Measurements from ENCODE around the gene GAS7. TPM values are rescaled to one million over a fixed set of nuclear protein-coding genes. Genes with fewer than 3 reads are reported as not detected.

The GAS7 gene
- total RNA-seq, 4 donors from 2014 or later, result 62.6 to 122 (median 77.0) TPM

GRCh38 chr17:10186771-10187410 lies 11.5 kb downstream of the GAS7 start:
- ATAC-seq, result no peak
- Histone ChIP-seq H3K36me3 (no peaks in the 10 kb centered on the region), H3K27ac (no peak overlapping the region), H3K27me3 (no peaks in the 10 kb centered on the region), H3K9me3 (no peaks in the 10 kb centered on the region), H3K4me3 (no peak overlapping the region), H3K4me1 (no peaks in the 10 kb centered on the region)
- TF ChIP-seq POLR2A (IDR thresholded peaks at IDR 0.05), result no peak
- TF ChIP-seq POLR2AphosphoS5 (IDR thresholded peaks at IDR 0.05), result no peak
- TF ChIP-seq, protein P1, sequence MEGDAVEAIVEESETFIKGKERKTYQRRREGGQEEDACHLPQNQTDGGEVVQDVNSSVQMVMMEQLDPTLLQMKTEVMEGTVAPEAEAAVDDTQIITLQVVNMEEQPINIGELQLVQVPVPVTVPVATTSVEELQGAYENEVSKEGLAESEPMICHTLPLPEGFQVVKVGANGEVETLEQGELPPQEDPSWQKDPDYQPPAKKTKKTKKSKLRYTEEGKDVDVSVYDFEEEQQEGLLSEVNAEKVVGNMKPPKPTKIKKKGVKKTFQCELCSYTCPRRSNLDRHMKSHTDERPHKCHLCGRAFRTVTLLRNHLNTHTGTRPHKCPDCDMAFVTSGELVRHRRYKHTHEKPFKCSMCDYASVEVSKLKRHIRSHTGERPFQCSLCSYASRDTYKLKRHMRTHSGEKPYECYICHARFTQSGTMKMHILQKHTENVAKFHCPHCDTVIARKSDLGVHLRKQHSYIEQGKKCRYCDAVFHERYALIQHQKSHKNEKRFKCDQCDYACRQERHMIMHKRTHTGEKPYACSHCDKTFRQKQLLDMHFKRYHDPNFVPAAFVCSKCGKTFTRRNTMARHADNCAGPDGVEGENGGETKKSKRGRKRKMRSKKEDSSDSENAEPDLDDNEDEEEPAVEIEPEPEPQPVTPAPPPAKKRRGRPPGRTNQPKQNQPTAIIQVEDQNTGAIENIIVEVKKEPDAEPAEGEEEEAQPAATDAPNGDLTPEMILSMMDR (IDR thresholded peaks at IDR 0.05), result no peak
- no peak for TF ChIP-seq EP300 (IDR thresholded peaks at IDR 0.05)
- 77 to 83% methylated on average over 1 to 3 of the region's 7 CpGs for WGBS, 2 donors (ENCODE audit: low coverage in 1 of 2)

DNA sequence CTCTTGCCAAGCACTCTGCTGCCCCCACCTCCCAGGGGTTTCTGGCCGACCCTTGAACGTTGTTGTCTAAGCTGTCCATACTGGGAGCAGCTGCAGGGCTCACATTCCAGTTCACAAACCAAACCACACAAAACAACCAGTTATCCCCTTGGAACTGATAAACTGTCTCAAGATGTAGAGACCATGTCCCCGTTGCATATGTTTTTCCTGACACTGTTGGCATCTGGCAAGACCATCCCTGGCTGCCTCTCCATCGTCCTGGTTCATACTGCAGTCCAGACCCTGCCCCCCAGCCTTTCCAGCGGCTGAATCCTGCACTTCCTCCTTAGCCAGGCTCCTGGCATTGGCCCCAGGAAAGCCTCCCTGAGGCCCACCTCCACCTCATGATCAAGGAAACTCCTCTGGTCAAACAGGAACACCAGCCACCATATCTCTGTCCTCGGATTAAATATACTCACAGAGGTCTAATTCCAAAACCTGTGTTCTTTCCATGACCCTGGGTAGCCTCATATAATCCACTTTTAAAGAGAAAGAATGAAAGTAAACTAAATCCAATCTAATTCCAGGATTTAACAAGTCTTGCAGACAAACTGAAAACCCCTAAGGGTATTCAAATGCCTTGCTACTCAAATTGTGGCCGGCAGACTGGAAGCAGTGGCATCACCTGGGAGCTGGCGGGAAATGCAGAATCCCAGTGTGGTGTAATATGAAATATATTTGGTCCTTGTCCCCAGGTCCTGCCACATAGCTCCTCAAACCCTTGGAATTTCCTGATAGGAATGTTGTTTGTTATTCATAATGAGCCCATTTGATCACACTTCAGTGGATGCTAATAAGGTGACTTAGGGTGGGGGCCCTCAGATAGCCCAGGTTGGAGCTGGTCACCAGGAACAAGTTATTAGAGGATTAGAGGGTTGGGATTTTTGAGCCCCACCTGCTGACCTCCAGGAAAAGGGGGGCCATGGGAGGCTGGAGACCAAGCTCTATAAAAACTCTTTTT lies 14.2 kb downstream of the GAS7 start:
- H3K27me3 ChIP-seq, result no peaks in the 10 kb centered on the region
- H3K9me3 ChIP-seq, result no peaks in the 10 kb centered on the region
- ATAC-seq, result no peak
- H3K4me3 ChIP-seq, result no peak overlapping the region
- TF ChIP-seq, protein P1 (IDR thresholded peaks at IDR 0.05), result no peak
- TF ChIP-seq EP300 (IDR thresholded peaks at IDR 0.05), result no peak
- no peak for TF ChIP-seq POLR2A (IDR thresholded peaks at IDR 0.05)
- no peaks in the 10 kb centered on the region for H3K36me3 ChIP-seq
- 70 to 81% methylated on average over 3 of the region's 8 CpGs for WGBS, 2 donors (ENCODE audit: low coverage in 1 of 2)
- H3K27ac ChIP-seq, result no peak overlapping the region
- H3K4me1 ChIP-seq, result no peaks in the 10 kb centered on the region

DNA sequence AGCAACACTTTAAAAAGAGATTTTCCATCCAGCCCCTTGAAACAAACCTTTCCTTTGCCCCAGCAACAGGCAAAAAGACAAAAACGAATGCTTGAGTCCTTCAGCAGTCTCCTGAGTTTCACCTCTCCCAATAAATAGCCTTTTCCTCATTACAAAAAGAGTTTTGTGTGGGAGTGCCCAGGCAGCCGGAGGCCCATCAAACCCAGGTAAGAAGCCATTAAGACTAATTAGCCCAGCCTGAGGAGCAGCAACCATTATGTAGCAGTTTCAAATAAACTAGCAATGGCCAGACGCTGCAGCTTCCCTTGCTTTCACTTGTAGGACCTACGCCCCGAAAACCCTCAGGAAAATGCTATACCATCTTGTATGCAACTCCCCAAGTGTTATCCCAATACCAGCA lies 15.6 kb downstream of the GAS7 start:
- 81 to 83% methylated on average over 2 to 4 of the region's 5 CpGs for WGBS, 2 donors (ENCODE audit: low coverage in 1 of 2)
- TF ChIP-seq POLR2A (IDR thresholded peaks at IDR 0.05) (no peak), EP300 (IDR thresholded peaks at IDR 0.05) (no peak), POLR2AphosphoS5 (IDR thresholded peaks at IDR 0.05) (no peak)
- TF ChIP-seq, protein P1 (IDR thresholded peaks at IDR 0.05), result no peak
- no peak for ATAC-seq

DNA sequence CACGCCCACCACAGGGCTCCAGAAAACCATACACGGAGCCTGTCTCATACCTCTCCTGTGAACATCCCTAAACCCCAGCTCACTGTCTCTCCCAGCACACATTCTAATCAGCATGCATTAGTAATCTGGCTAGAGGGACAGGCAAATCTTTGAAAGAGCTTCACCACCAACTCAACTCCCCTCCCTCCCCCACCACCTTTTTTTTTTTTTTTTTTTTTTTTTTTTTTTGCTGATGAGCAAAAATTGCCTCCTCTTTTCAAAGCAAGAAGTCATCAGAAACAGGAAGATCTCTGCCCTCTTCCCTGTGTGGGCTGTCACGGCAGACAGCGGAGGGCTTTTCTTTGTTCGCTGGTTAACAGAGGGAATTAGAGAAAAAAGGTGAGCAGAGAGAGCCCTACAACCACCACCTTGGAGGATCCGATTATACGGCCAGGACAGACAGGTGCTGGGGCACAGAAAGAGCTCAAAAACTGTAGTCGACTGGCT lies 19.9 kb downstream of the GAS7 start:
- Histone ChIP-seq H3K27me3 (no peaks in the 10 kb centered on the region), H3K4me1 (peaks cover 0 to 22% (median 0%) of the 10 kb centered on the region in 3 donors), H3K36me3 (no peaks in the 10 kb centered on the region), H3K9me3 (no peaks in the 10 kb centered on the region), H3K4me3 (no peak overlapping the region), H3K27ac (no peak overlapping the region)
- ATAC-seq, result no peak
- 48 to 76% methylated on average over 3 to 6 of the region's 8 CpGs for WGBS, 2 donors (ENCODE audit: low coverage in 1 of 2)
- TF ChIP-seq, protein P1 (IDR thresholded peaks at IDR 0.05), result no peak
- TF ChIP-seq POLR2AphosphoS5 (IDR thresholded peaks at IDR 0.05) (no peak), EP300 (IDR thresholded peaks at IDR 0.05) (no peak), POLR2A (IDR thresholded peaks at IDR 0.05) (no peak)

More for the DNA sequence above, 15.6 kb downstream of the GAS7 start:
- Histone ChIP-seq H3K36me3 (no peaks in the 10 kb centered on the region), H3K27me3 (no peaks in the 10 kb centered on the region), H3K9me3 (no peaks in the 10 kb centered on the region), H3K4me3 (no peak overlapping the region), H3K27ac (no peak overlapping the region), H3K4me1 (peaks cover 0 to 13% (median 0%) of the 10 kb centered on the region in 3 donors)

Data from gastroesophageal sphincter (tissue), 4 donors.